ENCODE data around the gene PSMA5. TPM values are rescaled to one million over a fixed set of nuclear protein-coding genes. Genes with fewer than 3 reads are reported as not detected.
"Not testable (repeated sequence)": the region's sequence is repeated elsewhere in the genome, so short reads cannot be mapped to it uniquely, and the experiment has no call there.

Gene PSMA5
- total RNA-seq, 1 donor from 2014 or later: 59.2 TPM

GRCh38 chr1:109434484-109434883, 8.2 kb upstream of the PSMA5 start:
- ATAC-seq: no peak
- DNase-seq (ENCODE audit: low spot score): no peak

GRCh38 chr1:109433322-109433721, 7.1 kb upstream of the PSMA5 start:
- ATAC-seq (no peak), DNase-seq (ENCODE audit: low spot score) (no peak)

GRCh38 chr1:109432336-109432735, 6.1 kb upstream of the PSMA5 start:
- no peak for DNase-seq (ENCODE audit: low spot score)
- ATAC-seq: no peak

GRCh38 chr1:109427171-109427467, 871 bp upstream of the PSMA5 start:
- DNase-seq (ENCODE audit: low spot score): no peak
- no peak for ATAC-seq

GRCh38 chr1:109425391-109426280, 612 bp downstream of the PSMA5 start:
- DNase-seq (ENCODE audit: low spot score): no peak
- peak; percentile 55 for ATAC-seq

GRCh38 chr1:109423498-109423897, 2.8 kb downstream of the PSMA5 start:
- DNase-seq (ENCODE audit: low spot score) (no peak), ATAC-seq (no peak)

- DNase-seq (ENCODE audit: low spot score) (no peak), ATAC-seq (no peak)
Observed at GRCh38 chr1:109412551-109412950, 13.7 kb downstream of the PSMA5 start.

- no peak for ATAC-seq
- no peak for DNase-seq (ENCODE audit: low spot score)
Observed at GRCh38 chr1:109404838-109405237, 21.4 kb downstream of the PSMA5 start.

GRCh38 chr1:109402025-109402424, 24.2 kb downstream of the PSMA5 start:
- ATAC-seq (no peak), DNase-seq (ENCODE audit: low spot score) (no peak)

- ATAC-seq (no peak), DNase-seq (ENCODE audit: low spot score) (no peak)
Observed at GRCh38 chr1:109400035-109400655, 26.1 kb downstream of the PSMA5 start.

GRCh38 chr1:109399326-109399957, 26.8 kb downstream of the PSMA5 start:
- DNase-seq (ENCODE audit: low spot score) (no peak), ATAC-seq (peak; percentile 68)

- DNase-seq (ENCODE audit: low spot score): no peak
- ATAC-seq: no peak
Observed at GRCh38 chr1:109398343-109399225, 27.7 kb downstream of the PSMA5 start.

- DNase-seq (ENCODE audit: low spot score): peak; percentile 68
- ATAC-seq: peak; percentile 91
Observed at GRCh38 chr1:109397581-109398342, 28.5 kb downstream of the PSMA5 start, which contains the start of gene SORT1. Gene SORT1, minus strand, starts transcription at chr1:109397918. Its CDS starts 26 bp downstream, at chr1:109397892.

- DNase-seq (ENCODE audit: low spot score) (no peak), ATAC-seq (no peak)
Observed at GRCh38 chr1:109396871-109397580, 29.2 kb downstream of the PSMA5 start.

GRCh38 chr1:109396513-109396839, 29.8 kb downstream of the PSMA5 start:
- ATAC-seq: no peak
- no peak for DNase-seq (ENCODE audit: low spot score)

GRCh38 chr1:109395602-109396512, 30.4 kb downstream of the PSMA5 start:
- ATAC-seq (no peak), DNase-seq (ENCODE audit: low spot score) (no peak)

- not testable (repeated sequence) for DNase-seq (ENCODE audit: low spot score); ATAC-seq
Observed at GRCh38 chr1:109395282-109395599, 31.0 kb downstream of the PSMA5 start.

GRCh38 chr1:109394591-109395281, 31.5 kb downstream of the PSMA5 start:
- no peak for DNase-seq (ENCODE audit: low spot score)
- ATAC-seq: no peak
